ENCODE data around the gene GBGT1. TPM values are rescaled to one million over a fixed set of nuclear protein-coding genes. Genes with fewer than 3 reads are reported as not detected.
A peak's percentile ranks its signal among the peaks of the same experiment; 100 is the strongest.

Gene GBGT1
- total RNA-seq, 1 donor from 2014 or later: 26.5 TPM

DNA sequence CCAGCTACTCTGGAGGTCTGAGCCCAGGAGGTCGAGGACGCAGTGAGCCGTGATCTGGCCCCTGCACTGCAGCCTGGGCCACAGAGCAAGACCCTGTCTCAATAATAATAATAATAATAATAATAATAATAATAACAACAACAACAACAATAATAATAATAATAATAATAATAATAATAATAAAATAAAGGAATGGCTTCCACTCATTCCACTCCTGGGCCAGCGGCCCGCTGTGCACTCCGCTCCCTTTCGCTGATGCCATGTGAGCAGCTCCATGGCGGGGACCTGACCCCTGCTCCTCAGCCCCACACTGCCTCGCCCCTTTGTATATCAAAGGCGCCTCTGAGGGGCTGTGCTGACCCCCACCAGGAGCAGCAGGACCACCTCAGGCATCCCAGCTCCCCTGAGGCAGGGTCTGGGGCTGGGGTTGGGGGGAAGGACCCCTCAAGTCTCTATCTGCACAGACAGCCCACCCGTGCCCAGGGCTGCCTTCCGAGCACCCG lies 20.0 kb downstream of the GBGT1 start:
- no peak for DNase-seq (ENCODE audit: low spot score)

DNA sequence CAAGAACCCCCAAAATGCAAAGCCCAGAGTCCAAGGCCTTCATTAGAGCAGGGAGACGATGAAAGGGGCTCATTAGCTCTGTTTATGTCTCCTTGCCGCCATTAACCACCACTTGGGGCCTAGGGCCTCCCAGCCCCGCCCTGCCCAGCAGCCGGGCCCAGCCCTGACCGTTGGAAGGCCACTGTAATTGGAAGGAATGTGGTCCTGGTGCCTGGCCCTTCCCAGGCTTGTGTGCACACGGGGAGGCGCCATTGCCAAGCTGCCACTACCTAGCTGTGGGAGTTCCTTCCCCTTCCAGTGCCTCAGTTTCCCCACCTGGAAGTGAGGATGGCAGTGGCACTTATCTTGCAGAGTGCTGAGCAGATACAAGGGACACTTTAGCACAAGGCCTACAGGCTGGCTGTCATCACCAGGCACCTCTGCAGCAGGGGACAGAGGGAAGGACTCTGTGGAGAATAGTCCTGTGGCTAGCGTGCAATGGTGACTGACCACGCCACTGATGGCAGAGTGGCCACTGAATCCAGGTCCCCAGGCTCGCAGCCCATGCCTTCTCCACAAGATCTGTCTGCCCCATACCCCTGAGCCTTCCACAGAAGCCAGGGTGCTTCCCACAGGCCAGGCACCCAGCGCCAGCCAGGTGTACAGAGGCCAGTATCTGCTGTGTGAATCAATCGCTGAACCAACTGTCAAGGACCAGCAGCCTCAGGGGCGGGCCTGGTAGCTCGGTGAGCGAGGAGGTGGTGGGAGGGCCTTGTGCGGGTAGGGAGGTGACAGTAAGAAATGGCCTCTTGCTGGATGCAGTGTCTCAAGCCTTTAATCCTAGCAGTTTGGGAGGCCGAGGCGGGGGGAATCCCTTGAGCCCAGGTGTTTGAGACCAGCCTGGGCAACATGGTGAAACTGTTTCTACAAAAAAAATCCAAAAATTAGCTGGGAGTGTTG lies 20.8 kb downstream of the GBGT1 start:
- DNase-seq (ENCODE audit: low spot score): no peak

GRCh38 chr9:133141833-133142595 lies 21.7 kb downstream of the GBGT1 start:
- DNase-seq (ENCODE audit: low spot score): peak; percentile 62

DNA sequence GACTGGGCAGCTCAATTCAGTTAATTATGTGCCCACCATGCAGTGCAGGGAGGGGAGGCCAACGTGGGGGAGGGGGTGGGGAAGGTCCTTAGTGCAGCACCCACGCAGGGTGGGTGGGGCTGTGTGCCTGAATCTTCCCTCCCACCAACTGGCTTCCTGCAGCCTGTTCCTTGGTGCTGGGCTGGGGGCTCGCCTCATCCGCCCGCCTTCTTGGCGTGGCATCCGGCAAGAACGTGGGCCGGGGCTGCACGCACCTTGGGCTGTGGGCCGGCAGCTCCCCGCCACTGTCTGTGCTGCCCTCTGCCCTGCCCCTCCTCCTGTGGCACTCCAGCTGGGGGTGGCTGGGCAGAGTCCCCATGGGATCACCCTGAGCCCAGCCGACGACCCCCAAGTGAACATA lies 23.1 kb downstream of the GBGT1 start:
- DNase-seq (ENCODE audit: low spot score): no peak

GRCh38 chr9:133140174-133140505 lies 23.6 kb downstream of the GBGT1 start:
- no peak for DNase-seq (ENCODE audit: low spot score)

GRCh38 chr9:133139246-133140173 lies 24.2 kb downstream of the GBGT1 start:
- no peak for DNase-seq (ENCODE audit: low spot score)

- DNase-seq (ENCODE audit: low spot score): no peak
Observed at GRCh38 chr9:133137451-133138231, 26.1 kb downstream of the GBGT1 start.

DNA sequence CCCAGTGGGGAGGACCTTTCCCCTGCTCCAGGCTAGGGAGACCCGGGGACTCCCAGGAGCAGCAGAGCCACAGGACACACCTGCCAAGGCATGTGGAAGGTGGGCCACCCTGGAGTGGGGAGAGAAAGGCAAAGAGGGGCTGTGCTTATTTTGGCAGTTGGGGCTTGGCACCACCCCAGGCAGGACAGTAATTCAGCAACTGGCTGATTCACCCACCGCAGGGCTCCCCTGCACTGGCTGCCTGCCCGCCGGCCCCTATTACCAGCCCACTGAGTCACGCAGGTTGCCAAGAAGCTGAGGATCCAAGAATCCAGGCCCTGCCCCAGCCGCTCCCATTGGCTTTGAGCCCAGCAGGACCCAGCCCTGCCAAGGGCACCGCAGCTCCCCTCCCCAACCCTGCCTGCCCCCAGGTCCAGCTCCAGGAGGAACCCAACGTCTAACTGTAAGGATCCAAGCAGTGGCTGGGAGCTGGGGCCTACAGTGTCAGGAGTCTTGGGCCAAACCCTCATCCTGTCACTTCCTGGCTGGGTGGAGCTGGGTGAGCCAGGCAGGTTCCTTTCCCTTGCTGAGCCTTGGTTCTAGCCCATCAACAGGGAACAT lies 28.5 kb downstream of the GBGT1 start:
- peak; percentile 85 for DNase-seq (ENCODE audit: low spot score)

GRCh38 chr9:133134388-133135145 lies 29.1 kb downstream of the GBGT1 start:
- no peak for DNase-seq (ENCODE audit: low spot score)

DNA sequence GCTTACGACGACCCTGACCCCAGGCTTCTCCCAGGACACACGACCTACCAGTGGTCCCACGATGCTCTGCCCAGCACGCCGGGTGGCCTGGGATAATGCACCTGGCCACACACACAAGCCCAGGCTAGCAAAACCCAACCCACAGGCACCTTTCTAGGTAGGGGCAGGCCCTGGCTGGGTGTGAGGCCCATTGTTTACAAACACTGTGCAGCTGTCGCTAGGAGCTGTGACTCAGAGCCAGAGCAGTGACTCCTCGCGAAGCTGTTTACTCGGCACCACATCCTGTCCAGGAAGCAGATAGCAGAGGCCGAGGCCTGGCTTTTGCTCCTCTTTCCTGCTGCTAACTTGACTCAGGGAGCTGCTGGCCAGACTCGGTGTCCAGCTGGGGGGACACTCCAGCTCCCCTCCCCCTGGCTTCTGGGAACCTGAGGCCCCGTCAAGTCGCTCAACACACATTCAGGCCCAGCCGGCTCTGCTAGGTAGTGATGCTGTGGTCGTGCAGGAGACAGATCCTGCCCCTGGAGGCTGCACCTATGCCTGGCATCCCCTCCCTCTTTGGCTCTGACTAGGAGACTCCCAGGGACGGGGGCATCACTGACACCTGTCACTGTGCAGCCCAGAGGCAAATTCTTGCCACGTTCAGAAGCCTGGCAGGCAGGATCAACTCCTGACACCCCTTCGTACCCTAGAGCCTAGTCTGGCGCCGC lies 29.9 kb downstream of the GBGT1 start:
- peak; percentile 94 for DNase-seq (ENCODE audit: low spot score)

DNA sequence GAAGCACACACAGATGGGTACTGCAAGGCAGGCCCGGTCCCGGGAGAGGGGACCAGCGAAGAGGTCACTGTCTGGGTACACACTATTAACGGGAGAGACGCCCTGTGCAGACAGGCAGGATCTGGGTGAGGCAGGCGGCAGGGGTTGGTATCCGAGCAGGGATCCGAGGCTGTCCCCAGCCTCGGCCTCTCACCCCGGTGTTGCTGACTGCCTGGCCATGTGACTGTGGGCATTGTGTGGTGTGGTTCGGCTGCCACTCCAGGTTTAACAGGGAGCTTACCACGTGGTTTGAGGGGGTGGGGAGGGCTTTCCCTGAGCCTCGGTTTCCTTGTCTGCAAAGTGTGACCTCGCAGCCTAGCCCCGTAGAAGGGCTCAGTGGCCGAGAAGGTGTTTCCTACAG lies 31.5 kb downstream of the GBGT1 start:
- no peak for DNase-seq (ENCODE audit: low spot score)

DNA sequence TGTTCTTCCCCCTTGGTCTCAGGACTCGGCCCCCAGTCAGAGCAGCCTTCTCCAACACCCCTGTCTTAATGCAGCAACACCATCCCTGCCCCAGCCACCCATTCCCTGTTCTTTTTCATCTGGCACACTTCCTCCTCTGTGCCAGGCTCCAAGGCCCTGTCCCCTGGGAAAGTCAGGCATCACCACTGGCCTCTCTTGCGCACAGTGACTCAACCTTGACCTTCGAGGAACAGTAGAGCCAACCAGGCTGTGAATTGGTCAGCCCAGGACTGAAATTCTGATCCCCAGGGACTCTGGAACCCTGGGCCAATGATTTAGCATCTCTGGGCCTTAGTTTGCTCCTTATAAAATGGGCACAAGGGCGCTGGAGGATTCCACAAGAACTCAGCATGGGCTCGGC lies 32.2 kb downstream of the GBGT1 start:
- DNase-seq (ENCODE audit: low spot score): no peak

DNA sequence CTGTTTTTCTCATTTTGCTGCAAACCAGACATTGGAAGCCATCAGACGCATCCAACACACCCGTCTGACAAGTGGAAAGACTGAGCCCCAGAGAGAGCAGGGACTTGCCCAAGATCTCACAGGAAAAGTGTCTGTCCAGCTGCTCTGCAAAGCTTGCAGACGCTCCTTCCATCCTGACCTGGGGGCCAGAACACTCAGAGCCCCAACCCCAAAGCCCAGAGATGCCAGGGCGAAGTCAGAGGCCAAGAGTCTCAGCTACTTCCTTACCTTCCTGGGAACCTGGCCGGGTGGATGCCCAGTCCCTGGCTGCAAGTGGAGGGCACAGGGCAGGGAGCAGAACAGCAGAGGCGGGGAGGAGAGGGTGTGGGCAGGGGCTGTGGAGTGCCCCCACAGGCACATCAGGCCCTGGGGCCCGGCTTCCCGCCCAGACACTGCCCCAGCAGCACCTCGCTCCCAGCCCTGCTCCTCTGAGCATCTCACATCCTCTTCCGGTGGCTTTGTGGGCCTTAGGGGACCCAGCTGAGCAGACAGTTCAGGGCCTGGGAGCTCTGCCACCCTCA lies 32.9 kb downstream of the GBGT1 start:
- DNase-seq (ENCODE audit: low spot score): no peak

GRCh38 chr9:133129001-133129795 lies 34.5 kb downstream of the GBGT1 start:
- no peak for DNase-seq (ENCODE audit: low spot score)

DNA sequence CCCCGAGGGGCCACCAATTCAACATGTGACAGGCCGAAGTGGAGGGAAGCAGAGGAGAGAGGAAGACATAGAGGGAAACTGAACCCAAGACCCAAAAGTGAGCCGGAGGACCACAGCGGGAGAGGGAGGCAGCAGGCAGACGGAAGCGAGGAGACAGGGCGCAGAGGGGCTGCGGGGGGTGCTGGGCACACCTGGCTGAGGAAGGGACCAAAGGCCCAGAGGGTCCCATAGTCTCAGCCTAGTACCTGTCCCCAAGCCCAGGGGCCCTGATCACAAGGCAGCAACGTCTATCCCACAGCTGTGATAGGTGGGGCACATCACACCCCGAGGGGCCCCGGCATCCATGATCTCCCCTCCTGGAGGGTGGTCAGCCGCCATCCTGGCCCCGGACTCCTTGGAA lies 35.6 kb downstream of the GBGT1 start:
- DNase-seq (ENCODE audit: low spot score): no peak

DNA sequence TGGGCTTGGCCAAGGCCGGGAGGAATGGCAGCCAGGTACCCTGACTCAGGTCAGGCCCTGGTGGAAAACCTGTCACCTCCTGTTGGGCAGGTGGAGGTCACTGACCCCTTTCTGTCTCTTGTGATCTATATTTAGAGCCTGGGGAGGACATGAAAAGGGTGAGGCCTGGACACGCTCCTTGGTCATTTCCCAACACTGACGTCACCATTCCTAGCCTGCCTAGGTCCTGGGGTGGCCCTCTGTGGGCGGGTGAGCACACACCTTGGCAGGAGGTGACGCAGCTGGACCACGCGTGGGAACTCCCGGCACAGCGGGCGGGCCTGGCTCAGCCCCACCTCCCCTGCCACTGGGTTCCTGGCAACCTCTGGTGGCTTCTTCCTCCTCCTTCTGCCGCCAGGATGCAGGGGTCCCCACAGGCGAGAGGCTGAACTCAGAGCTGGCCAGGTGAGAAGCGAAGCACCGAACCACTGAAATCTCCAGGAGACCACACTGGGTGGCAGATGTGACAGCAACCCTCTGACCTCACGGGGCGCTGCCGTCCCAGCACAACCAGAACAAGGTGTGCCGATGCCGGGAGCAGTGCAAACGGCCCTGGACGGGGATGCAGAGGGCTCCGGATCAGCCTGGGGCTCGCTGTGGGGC lies 36.3 kb downstream of the GBGT1 start:
- peak; percentile 69 for DNase-seq (ENCODE audit: low spot score)

GRCh38 chr9:133126697-133127339 lies 36.9 kb downstream of the GBGT1 start:
- DNase-seq (ENCODE audit: low spot score): no peak
